B cell (primary cell): ENCODE data around the gene JPT1. TPM values are rescaled to one million over a fixed set of nuclear protein-coding genes. Genes with fewer than 3 reads are reported as not detected.

Source experiments
- ATAC-seq: fragments of 200-7000 bp; cut with Tn5 transposase; one replicate; pipeline ENCODE4 v1.10.0; 2021; ENCODE audit warnings: low read depth, mild to moderate bottlenecking, moderate number of reproducible peaks, moderate library complexity
- CTCF ChIA-PET: fragments of 350-600 bp; sonication (Branson Sonifier 250); formaldehyde crosslinking; loops from one replicate; lab custom pipeline; 2021; ENCODE audit warnings: antibody characterized with exemption, inconsistent platforms; lab: Charles Lee
- POLR2A ChIA-PET: fragments of 350-600 bp; sonication (Branson Sonifier 250); formaldehyde crosslinking; loops from one replicate; lab custom pipeline; 2021; ENCODE audit warnings: antibody characterized with exemption; lab: Charles Lee
- DNase-seq: peaks from one replicate; pipeline ENCODE4 v3.0.0; 2013
- H2AFZ ChIP-seq: 2 replicates; pipeline ENCODE4 v1.6.1; 2012; ENCODE audit warnings: mild to moderate bottlenecking, low read depth, low read length; ENCODE audit not compliant: insufficient read depth, poor library complexity, severe bottlenecking
- H3K27ac ChIP-seq, 2 donors: 1 replicate in 1 of 2; 2 replicates in 1 of 2; pipeline ENCODE4 v1.5.1; 2012 to 2013; ENCODE audit warnings: low read length in 2 of 2, mild to moderate bottlenecking in 2 of 2, moderate library complexity in 1 of 2
- H3K27me3 ChIP-seq, 4 experiments: fragments of 200-600 bp in 1 of 4; sonication (generic) in 1 of 4; replicated peaks in 1 of 4; 1 replicate in 2 of 4; 2 replicates in 2 of 4; pipeline versions ENCODE4 v1.6.1 to v1.7.0; 2013 to 2016; ENCODE audit warnings: low read length in 3 of 4, mild to moderate bottlenecking in 2 of 4, mixed read lengths in 1 of 4, moderate library complexity in 1 of 4; ENCODE audit not compliant: insufficient read depth in 4 of 4, control insufficient read depth in 3 of 4; ENCODE audit errors: control extremely low read depth in 1 of 4
- H3K36me3 ChIP-seq, 2 experiments: replicated peaks in 1 of 2; 1 replicate in 1 of 2; 2 replicates in 1 of 2; pipeline versions ENCODE4 v1.6.1 to v1.7.1; 2013; ENCODE audit warnings: low read length in 1 of 2; ENCODE audit not compliant: insufficient read depth in 2 of 2, control insufficient read depth in 1 of 2; ENCODE audit errors: control extremely low read depth in 1 of 2, extremely low read depth in 1 of 2
- H3K4me1 ChIP-seq, 2 donors: fragments of 200-600 bp in 1 of 2; sonication (generic) in 1 of 2; 1 replicate in 1 of 2; 2 replicates in 1 of 2; pipeline versions ENCODE4 v1.5.1 to v1.6.1; 2013 to 2017; ENCODE audit warnings: low read length in 2 of 2; ENCODE audit not compliant: control insufficient read depth in 2 of 2, insufficient read depth in 2 of 2
- H3K4me2 ChIP-seq: replicated peaks from 2 replicates; pipeline ENCODE3; 2012; ENCODE audit warnings: mild to moderate bottlenecking, low read depth, low read length; ENCODE audit not compliant: poor library complexity, severe bottlenecking
- H3K4me3 ChIP-seq, 5 experiments: fragments of 200-600 bp in 1 of 5; sonication (generic) in 1 of 5; 1 replicate in 3 of 5; 2 replicates in 2 of 5; pipeline versions ENCODE4 v1.5.1 to v1.7.0; 2011 to 2016; ENCODE audit warnings: low read length in 4 of 5, mild to moderate bottlenecking in 4 of 5, low read depth in 2 of 5, control low read depth in 1 of 5, moderate library complexity in 1 of 5; ENCODE audit not compliant: insufficient read depth in 1 of 5; ENCODE audit errors: control extremely low read depth in 1 of 5, extremely low read depth in 1 of 5
- H3K79me2 ChIP-seq: fragments of 200-600 bp; sonication (generic); one replicate; pipeline ENCODE4 v1.6.0; 2016; ENCODE audit warnings: low read length; ENCODE audit not compliant: control insufficient read depth, insufficient read depth
- H3K9ac ChIP-seq: fragments of 200-600 bp; sonication (generic); 2 replicates; pipeline ENCODE4 v1.6.1; 2017; ENCODE audit warnings: mild to moderate bottlenecking, low read length, moderate library complexity
- H3K9me3 ChIP-seq, 3 donors: one replicate each; pipeline versions ENCODE4 v1.6.1 to v1.7.1; 2013; ENCODE audit warnings: low read length in 2 of 3; ENCODE audit not compliant: control insufficient read depth in 2 of 3, insufficient read depth in 1 of 3; ENCODE audit errors: control extremely low read depth in 1 of 3
- H4K20me1 ChIP-seq: 2 replicates; pipeline ENCODE4 v1.6.0; 2012; ENCODE audit warnings: mild to moderate bottlenecking, low read length; ENCODE audit not compliant: insufficient read depth, control insufficient read depth, poor library complexity, severe bottlenecking
- H3K27ac Mint-ChIP-seq: one replicate; pipeline ENCODE4 v1.8.0; 2021; ENCODE audit warnings: mixed read lengths
- H3K27me3 Mint-ChIP-seq: one replicate; pipeline ENCODE4 v1.8.0; 2021; ENCODE audit warnings: mixed read lengths
- H3K4me1 Mint-ChIP-seq: one replicate; pipeline ENCODE4 v1.8.0; 2021; ENCODE audit warnings: mixed read lengths
- H3K4me3 Mint-ChIP-seq: one replicate; pipeline ENCODE4 v1.8.0; 2021; ENCODE audit warnings: mixed read lengths
- H3K9me3 Mint-ChIP-seq: one replicate; pipeline ENCODE4 v1.8.0; 2022; ENCODE audit warnings: mixed read lengths; ENCODE audit not compliant: insufficient read depth
- EZH2 ChIP-seq: IDR thresholded peaks from 2 replicates; pipeline ENCODE4 v1.6.1; 2012; ENCODE audit warnings: borderline replicate concordance, low read depth, mild to moderate bottlenecking, moderate library complexity, low read length; ENCODE audit not compliant: insufficient read depth, poor library complexity, severe bottlenecking
- WGBS: methylation state at CpG from one replicate; pipeline ENCODE4 v1.1.5; 2013; ENCODE audit warnings: missing lambda C conversion rate; ENCODE audit not compliant: insufficient coverage; 5-methylcytosine and 5-hydroxymethylcytosine counted together
- intact Hi-C: fragments of 100-400 bp; cut with micrococcal nuclease; formaldehyde crosslinking; loops from one replicate; pipeline ENCODE4 v1.10.0; 2022
- polyA plus RNA-seq: library from polyadenylated mRNA; depleted of rRNA; stranded (reverse); fragments of >200 nt; gene quantifications from 2 replicates; pipeline ENCODE4 v1.2.3, GENCODE V29; 2012
- total RNA-seq, 2 donors: library from RNA; stranded (reverse); fragments of 120-200 nt in 1 of 2; gene quantifications; 1 replicate in 1 of 2; 2 replicates in 1 of 2; pipeline versions ENCODE4 v1.2.3 to v1.2.4, GENCODE V29; 2013 to 2022
- TF ChIP-seq, protein P1 (sequence below): fragments of 200-600 bp; IDR thresholded peaks from one replicate; pipeline ENCODE4 v1.8.0; 2022; ENCODE audit warnings: antibody characterized with exemption, mild to moderate bottlenecking

JPT1 gene
- total and polyA plus RNA-seq, 2 donors (not counting 1 experiment from before 2014, with no cell fraction given) = 34.8 to 37.6 TPM

DNA sequence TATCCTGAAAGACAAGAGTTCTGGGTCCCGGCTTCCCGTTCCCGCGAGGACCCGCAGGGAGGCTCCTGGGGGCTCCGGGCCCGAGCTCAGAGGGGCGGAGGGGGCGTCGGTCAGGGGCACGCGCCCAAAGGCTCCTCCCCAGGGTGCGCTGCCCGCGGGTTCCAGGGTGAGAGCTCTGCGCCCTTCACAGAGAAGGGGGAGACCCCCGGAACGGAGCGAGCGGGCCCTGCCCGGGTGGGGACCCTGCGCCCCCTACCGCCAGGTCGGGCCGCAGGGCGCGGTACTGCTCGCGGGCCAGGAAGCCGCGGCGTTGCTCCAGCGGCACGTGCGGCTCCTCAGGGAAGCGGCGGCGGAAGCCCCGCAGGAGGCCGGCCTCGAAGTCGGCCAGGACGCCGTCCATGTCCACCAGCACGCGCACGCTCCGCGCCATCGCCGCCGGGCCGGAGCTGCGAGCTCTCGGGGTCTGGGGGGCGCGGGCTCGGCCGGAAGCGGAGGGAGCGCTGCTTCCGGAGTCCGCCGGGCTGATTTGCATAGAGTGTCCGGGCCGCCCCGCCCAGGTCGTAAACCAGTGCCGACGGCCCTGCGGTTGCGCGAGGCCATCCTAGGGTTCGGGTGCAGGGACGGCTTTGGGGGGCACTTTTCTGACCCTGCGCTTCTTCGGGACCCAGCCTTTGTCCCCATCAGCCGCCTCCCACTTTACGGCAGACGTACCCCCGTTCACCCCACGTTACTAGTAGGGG lies 22.9 kb downstream of the JPT1 start, which contains the start of gene NT5C:
TSS of gene NT5C (minus strand) at position 465 of the 740 bp plus-strand sequence. CDS start at position 430, 35 bp downstream.
- H3K9me3 Mint-ChIP-seq = no peaks in the 10 kb centered on the region
- H3K4me2 ChIP-seq = peak within 1 kb of the TSS; percentile 86
- ATAC-seq = peak; percentile 83
- H3K9me3 ChIP-seq = no peaks in the 10 kb centered on the region
- peak within 1 kb of the TSS; percentile 90 for H3K4me3 Mint-ChIP-seq
- peak within 1 kb of the TSS; percentile 64 to 85 for H3K27ac ChIP-seq
- no peaks in the 10 kb centered on the region for H3K27me3 Mint-ChIP-seq
- peaks cover 11 to 25% of the 10 kb centered on the region in 2 donors for H3K4me1 ChIP-seq
- H3K9ac ChIP-seq = peak within 1 kb of the TSS; percentile 88
- POLR2A ChIA-PET = interaction anchor here (0.7 to 3.5 kb wide), 12 partner anchors 10 to 283 kb away, joined by 3 to 49 read pairs (median 4); partner anchors contain the start of genes ARMC7 and SUMO2
- H3K27ac Mint-ChIP-seq = peak within 1 kb of the TSS; percentile 96
- DNase-seq = peak; percentile 88
- H3K36me3 ChIP-seq = peaks cover 0 to 20% of the 10 kb centered on the region in 2 experiments
- CTCF ChIA-PET = interaction anchor here (0.6 to 13.4 kb wide), 25 partner anchors 10 to 170 kb away, joined by 3 to 262 read pairs (median 4); partner anchors contain the start of genes ARMC7, HID1, JPT1 and MIF4GD
- H3K4me3 ChIP-seq = peak within 1 kb of the TSS; percentile 40 to 95 (median 87)
- intact Hi-C loops = loop anchor here (1.0 kb wide), 4 partner anchors 17 to 70 kb away; partner anchors contain the start of genes JPT1 and SUMO2
- H4K20me1 ChIP-seq = peaks cover 23% of the 10 kb centered on the region
- no peaks in the 10 kb centered on the region for H3K79me2 ChIP-seq
- under 1% methylated on average over 82 of the region's 82 CpGs for WGBS
- H3K4me1 Mint-ChIP-seq = peaks cover 35% of the 10 kb centered on the region
- no peak for TF ChIP-seq EZH2
- TF ChIP-seq, protein P1, sequence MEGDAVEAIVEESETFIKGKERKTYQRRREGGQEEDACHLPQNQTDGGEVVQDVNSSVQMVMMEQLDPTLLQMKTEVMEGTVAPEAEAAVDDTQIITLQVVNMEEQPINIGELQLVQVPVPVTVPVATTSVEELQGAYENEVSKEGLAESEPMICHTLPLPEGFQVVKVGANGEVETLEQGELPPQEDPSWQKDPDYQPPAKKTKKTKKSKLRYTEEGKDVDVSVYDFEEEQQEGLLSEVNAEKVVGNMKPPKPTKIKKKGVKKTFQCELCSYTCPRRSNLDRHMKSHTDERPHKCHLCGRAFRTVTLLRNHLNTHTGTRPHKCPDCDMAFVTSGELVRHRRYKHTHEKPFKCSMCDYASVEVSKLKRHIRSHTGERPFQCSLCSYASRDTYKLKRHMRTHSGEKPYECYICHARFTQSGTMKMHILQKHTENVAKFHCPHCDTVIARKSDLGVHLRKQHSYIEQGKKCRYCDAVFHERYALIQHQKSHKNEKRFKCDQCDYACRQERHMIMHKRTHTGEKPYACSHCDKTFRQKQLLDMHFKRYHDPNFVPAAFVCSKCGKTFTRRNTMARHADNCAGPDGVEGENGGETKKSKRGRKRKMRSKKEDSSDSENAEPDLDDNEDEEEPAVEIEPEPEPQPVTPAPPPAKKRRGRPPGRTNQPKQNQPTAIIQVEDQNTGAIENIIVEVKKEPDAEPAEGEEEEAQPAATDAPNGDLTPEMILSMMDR = peak; percentile 73
- H2AFZ ChIP-seq = peak within 1 kb of the TSS; percentile 92
- no peaks in the 10 kb centered on the region for H3K27me3 ChIP-seq
